DMS53 treated with DMSO at 0.1 percent for 48 hours (cell line): ENCODE measurements around the gene KARS1.

ENCODE experiments used
- DNase-seq: peaks from one replicate; lab custom pipeline; 2025; ENCODE audit not compliant: unreplicated experiment; lab: John Stamatoyannopoulos, UW

KARS1 gene

DNA sequence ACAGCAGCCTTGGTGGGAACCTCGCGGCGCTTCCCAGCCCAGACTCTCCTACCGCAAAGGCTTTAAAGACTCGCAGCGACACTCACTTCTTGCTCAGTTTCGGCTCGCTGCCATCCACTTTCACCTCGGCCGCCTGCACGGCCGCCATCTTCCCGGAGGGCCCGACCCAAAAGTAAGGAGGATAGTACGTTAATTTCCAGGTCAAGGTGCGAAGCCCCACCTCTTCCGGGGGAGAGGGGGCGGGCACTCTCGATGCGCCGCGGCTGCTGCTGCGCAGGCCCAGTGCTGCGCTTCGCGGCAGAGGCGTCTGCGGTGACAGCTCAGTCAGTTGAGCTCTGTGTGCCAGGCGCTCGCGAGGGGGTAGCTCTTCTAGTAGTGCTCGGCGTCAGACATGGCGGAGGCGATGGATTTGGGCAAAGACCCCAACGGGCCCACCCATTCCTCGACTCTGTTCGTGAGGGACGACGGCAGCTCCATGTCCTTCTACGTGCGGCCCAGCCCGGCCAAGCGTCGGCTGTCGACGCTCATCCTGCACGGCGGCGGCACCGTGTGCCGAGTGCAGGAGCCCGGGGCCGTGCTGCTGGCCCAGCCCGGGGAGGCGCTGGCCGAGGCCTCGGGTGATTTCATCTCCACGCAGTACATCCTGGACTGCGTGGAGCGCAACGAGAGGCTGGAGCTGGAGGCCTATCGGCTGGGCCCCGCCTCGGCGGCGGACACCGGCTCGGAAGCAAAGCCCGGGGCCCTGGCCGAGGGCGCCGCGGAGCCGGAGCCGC is at the start of gene KARS1, which contains the start of gene TERF2IP:
KARS1 (minus strand) TSS at position 174 of the 773 bp plus-strand sequence; CDS start at position 148, 26 bp downstream.
TERF2IP (plus strand) TSS at position 282 of the 773 bp plus-strand sequence; CDS start at position 392, 110 bp downstream.
- DNase-seq: peak; percentile 79

DNA sequence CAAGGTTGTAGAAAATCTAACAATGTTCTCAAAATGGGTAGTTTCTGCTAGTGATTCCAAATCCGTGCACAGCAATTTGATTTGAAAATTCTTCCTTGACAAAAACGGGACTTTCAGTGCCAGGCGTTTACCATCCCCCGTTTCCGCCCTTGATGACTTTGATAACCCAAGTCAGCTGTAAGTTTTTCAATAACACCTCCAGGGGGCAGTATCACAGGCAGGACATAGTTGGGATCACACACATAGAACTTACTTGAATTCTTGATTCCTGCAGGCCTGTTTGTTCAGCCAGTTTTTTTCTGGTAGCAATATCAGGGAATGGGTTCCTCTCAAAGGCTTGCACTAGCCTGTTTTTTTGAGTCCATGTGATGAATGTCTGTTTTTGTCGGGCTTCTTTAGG is 48.2 kb upstream of the KARS1 start:
- no peak for DNase-seq

- no peak for DNase-seq
Measured at GRCh38 chr16:75687361-75687760, 39.9 kb upstream of the KARS1 start.

DNA sequence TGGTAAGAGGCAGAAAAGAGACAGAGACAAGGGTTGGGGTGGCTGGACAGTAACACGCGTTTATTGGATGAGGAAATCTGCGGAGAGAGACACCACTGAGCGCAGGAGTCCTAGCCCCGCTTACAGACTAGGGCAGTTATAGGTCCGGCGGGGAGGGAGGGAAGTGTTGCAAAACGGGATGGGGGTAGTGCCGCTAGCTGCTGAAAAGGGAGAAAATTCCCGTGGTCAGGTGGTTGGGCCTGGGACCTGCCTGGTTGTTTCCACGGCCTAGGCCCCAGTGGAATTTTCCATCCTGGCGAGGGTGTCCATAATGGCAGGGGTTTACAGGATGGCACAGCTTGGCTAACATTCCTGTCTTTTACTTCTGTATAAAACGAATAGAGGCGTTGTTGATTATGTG is 34.8 kb upstream of the KARS1 start:
- DNase-seq: no peak

GRCh38 chr16:75679366-75679765 is 31.9 kb upstream of the KARS1 start:
- DNase-seq: no peak

DNA sequence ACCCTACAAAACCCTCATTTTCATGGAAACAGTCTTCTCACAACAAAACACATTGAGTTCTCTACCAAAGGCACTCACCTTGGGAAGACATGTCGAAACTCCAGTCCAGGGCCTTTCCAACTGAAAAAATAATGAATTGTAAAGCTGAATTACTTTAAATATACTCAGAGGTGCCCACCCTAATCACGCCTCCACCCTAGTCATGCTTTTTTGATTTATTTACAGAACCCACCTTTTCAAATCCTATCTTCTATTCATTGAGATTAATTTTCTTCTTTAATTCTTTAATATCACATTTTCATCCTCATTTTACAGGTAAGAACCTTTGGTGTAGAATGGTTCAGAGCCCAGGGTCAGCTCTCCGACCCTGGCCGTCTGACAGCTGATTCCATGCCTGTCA is 29.4 kb upstream of the KARS1 start, which contains the start of gene CPHXL2:
CPHXL2 (minus strand) TSS at position 101 of the 400 bp plus-strand sequence; CDS start at position 91, 10 bp downstream.
- DNase-seq: no peak

DNA sequence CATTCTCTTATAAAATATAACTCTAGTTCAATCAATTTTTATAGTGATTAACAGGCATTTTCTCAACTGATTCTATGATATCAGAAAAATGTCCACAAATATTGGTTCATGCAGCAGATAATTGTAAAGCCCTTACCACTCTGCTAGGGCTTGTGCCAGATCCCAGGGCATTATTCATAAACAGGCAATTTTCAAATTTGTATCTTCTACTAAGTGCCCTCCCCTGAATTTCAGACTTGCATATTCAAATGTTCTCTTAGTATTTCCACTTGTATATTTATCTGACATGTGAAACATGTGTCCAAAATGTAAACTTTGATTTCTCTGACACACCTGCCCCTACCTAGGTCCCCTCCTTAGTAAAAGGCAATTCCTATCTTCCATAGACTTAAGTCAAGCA is 20.0 kb upstream of the KARS1 start:
- no peak for DNase-seq

DNA sequence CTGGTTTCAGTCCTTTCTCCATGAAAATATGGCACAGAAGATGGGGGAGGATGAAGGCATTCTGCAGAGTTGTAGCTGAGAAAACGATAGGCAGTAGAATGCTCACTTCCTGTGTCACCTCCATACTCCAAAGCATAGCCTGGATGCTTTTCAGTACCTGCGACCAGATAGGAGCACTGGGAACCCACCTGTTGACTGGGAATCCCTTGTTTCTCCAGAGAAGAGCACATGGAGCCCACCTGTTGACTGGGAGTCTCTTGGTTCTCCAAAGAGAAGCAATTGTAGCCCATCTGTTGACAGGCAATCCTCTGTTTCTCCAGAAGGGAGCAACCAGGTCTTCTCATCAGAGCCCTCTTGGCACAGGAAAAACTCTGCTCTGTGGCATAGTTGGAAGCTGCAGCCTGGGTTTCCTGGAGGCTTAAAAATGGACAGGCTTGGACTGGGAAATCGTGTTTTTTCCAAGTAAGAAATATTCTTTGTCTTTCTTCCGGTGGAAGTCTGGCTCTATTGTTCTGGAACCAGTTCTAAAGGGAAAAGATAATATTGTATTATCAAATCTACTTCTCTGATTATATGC is 13.3 kb upstream of the KARS1 start:
- DNase-seq: no peak

GRCh38 chr16:75660321-75660720 is 12.9 kb upstream of the KARS1 start:
- no peak for DNase-seq

DNA sequence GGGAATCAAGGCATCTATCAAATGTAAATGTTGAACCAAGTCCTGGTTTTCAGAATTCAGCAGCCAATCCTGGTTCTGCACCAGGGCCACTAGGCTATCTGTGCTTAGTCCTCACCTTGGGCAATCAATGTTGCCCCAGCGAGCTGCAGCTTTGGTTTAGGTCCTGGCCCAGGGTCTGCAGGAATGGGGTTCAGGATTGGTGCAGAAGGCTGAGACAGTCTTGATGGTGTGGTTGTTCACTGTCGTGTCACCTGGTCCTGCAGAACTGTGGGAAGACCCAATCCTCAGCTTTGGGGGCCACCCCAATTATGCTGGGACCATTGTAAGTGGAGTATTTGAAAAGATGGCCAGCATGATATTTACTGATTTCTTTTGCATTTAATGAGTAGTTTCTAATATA is 10.7 kb upstream of the KARS1 start:
- DNase-seq: no peak

DNA sequence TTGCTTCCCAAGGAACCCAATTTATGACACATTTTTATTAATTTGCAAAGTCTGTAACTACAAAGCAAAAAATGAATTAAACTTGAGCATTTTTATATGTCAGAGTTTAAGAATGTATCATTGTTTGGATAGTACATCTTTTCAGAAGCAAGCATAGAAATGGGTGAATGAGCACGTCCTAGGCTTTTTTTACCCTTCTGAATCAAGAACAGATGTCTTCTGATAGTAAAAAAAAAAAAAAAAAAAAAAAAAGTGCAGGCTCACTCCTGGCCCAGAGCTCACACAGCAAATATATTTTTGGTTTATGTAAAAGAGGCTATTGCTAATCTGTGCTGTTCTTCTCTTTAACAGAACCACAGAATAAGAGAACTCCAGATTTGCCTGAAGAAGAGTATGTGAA is 6.5 kb upstream of the KARS1 start:
- no peak for DNase-seq

DNA sequence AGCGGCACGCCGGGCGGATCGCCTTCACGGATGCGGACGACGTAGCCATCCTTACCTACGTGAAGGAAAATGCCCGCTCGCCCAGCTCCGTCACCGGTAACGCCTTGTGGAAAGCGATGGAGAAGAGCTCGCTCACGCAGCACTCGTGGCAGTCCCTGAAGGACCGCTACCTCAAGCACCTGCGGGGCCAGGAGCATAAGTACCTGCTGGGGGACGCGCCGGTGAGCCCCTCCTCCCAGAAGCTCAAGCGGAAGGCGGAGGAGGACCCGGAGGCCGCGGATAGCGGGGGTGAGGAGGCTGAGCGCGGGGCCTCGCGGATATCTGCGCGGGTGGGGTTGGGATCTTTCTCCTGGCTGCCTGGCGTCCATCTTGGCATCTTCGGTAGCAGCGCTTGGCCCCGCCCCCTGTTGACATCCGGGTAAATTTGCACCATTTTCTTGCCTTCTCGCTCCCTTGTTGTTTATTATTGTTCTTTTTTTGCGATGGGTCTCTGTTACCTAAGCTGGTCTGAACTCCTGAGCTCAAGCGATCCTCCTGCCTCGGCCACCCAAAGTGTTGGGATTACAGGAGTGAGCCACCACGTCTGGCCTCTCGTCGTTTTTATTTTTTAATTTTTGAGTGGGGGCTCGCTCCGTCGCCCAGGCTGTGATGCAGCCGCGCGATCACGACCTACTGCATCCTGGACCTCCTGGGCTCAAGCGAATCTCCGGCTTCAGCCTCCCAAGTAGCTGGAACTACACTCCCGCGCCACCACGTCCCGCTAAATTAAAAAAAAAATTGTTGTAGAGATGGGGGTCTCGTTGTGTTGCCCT is 1.0 kb upstream of the KARS1 start:
- peak; percentile 27 for DNase-seq

- DNase-seq: no peak
Measured at GRCh38 chr16:75647112-75647491, 363 bp downstream of the KARS1 start.

GRCh38 chr16:75644240-75645012 is 3.0 kb downstream of the KARS1 start:
- no peak for DNase-seq

- DNase-seq: no peak
Measured at GRCh38 chr16:75640598-75640997, 6.9 kb downstream of the KARS1 start.

- DNase-seq: no peak
Measured at GRCh38 chr16:75635036-75635435, 12.4 kb downstream of the KARS1 start.

- DNase-seq: peak; percentile 95
Measured at GRCh38 chr16:75632857-75633256, 14.6 kb downstream of the KARS1 start.

DNA sequence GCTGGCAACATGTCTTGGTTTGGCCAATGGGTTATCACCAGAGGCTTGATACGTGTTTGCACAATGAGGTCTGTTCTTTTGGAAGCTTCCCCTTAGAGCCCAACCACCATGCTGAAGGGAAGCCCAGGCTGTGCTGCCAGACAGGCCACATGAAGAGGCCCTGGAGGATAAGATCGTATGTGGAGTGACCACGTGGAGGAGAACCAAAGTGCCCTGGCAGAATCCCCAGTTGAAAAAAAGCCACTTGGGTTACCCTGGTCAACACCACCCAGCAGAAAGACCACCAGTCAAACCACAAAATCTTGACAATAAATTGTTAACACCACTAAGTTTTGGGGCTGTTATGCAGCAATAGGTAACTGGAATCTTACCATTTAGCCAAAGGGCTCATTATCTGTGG is 17.4 kb downstream of the KARS1 start:
- no peak for DNase-seq

DNA sequence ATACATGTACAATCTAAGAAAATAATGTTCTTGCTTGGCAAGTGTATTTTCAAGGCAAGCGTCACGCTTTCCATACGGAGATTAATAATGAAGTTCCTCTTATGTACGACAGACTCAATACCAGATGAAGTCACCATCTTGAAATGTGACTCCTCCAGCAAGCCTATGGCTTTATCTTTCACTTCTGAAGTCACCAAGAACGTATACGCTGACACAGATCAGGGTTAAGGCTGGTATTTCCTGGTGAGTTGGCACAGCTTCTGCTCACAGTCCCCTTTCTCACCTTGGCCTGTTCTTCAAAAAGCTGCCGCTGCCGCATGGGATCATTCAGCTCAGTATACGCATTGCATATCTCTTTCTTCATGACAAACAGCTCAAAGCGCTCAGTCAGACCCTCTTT is 18.3 kb downstream of the KARS1 start:
- DNase-seq: no peak

GRCh38 chr16:75628351-75628750 is 19.1 kb downstream of the KARS1 start:
- no peak for DNase-seq

GRCh38 chr16:75627851-75628250 is 19.6 kb downstream of the KARS1 start:
- DNase-seq: no peak
